Measurements from ENCODE around the gene CACNA2D1.

GRCh38 chr7:82411732-82412131, 31.8 kb downstream of the CACNA2D1 start:
- no peak for TF ChIP-seq CTCF (IDR thresholded peaks at IDR 0.05)
- no peak for TF ChIP-seq ZFX (IDR thresholded peaks at IDR 0.05; ENCODE audit: borderline replicate concordance)

Measured in 22Rv1 (cell line).